B cell (primary cell): ENCODE data around the gene CD207. TPM values are rescaled to one million over a fixed set of nuclear protein-coding genes. Genes with fewer than 3 reads are reported as not detected.

Experiments
- ATAC-seq: fragments of 200-7000 bp; cut with Tn5 transposase; one replicate; pipeline ENCODE4 v1.10.0; 2021; ENCODE audit warnings: low read depth, mild to moderate bottlenecking, moderate number of reproducible peaks, moderate library complexity
- CTCF ChIA-PET: fragments of 350-600 bp; sonication (Branson Sonifier 250); formaldehyde crosslinking; loops from one replicate; lab custom pipeline; 2021; ENCODE audit warnings: antibody characterized with exemption, inconsistent platforms; lab: Charles Lee
- POLR2A ChIA-PET: fragments of 350-600 bp; sonication (Branson Sonifier 250); formaldehyde crosslinking; loops from one replicate; lab custom pipeline; 2021; ENCODE audit warnings: antibody characterized with exemption; lab: Charles Lee
- DNase-seq: peaks from one replicate; pipeline ENCODE4 v3.0.0; 2013
- H2AFZ ChIP-seq: 2 replicates; pipeline ENCODE4 v1.6.1; 2012; ENCODE audit warnings: mild to moderate bottlenecking, low read depth, low read length; ENCODE audit not compliant: insufficient read depth, poor library complexity, severe bottlenecking
- H3K27ac ChIP-seq, 2 donors: 1 replicate in 1 of 2; 2 replicates in 1 of 2; pipeline ENCODE4 v1.5.1; 2012 to 2013; ENCODE audit warnings: low read length in 2 of 2, mild to moderate bottlenecking in 2 of 2, moderate library complexity in 1 of 2
- H3K27me3 ChIP-seq, 4 experiments: fragments of 200-600 bp in 1 of 4; sonication (generic) in 1 of 4; replicated peaks in 1 of 4; 1 replicate in 2 of 4; 2 replicates in 2 of 4; pipeline versions ENCODE4 v1.6.1 to v1.7.0; 2013 to 2016; ENCODE audit warnings: low read length in 3 of 4, mild to moderate bottlenecking in 2 of 4, mixed read lengths in 1 of 4, moderate library complexity in 1 of 4; ENCODE audit not compliant: insufficient read depth in 4 of 4, control insufficient read depth in 3 of 4; ENCODE audit errors: control extremely low read depth in 1 of 4
- H3K36me3 ChIP-seq, 2 experiments: replicated peaks in 1 of 2; 1 replicate in 1 of 2; 2 replicates in 1 of 2; pipeline versions ENCODE4 v1.6.1 to v1.7.1; 2013; ENCODE audit warnings: low read length in 1 of 2; ENCODE audit not compliant: insufficient read depth in 2 of 2, control insufficient read depth in 1 of 2; ENCODE audit errors: control extremely low read depth in 1 of 2, extremely low read depth in 1 of 2
- H3K4me1 ChIP-seq, 2 donors: fragments of 200-600 bp in 1 of 2; sonication (generic) in 1 of 2; 1 replicate in 1 of 2; 2 replicates in 1 of 2; pipeline versions ENCODE4 v1.5.1 to v1.6.1; 2013 to 2017; ENCODE audit warnings: low read length in 2 of 2; ENCODE audit not compliant: control insufficient read depth in 2 of 2, insufficient read depth in 2 of 2
- H3K4me2 ChIP-seq: replicated peaks from 2 replicates; pipeline ENCODE3; 2012; ENCODE audit warnings: mild to moderate bottlenecking, low read depth, low read length; ENCODE audit not compliant: poor library complexity, severe bottlenecking
- H3K4me3 ChIP-seq, 5 experiments: fragments of 200-600 bp in 1 of 5; sonication (generic) in 1 of 5; 1 replicate in 3 of 5; 2 replicates in 2 of 5; pipeline versions ENCODE4 v1.5.1 to v1.7.0; 2011 to 2016; ENCODE audit warnings: low read length in 4 of 5, mild to moderate bottlenecking in 4 of 5, low read depth in 2 of 5, control low read depth in 1 of 5, moderate library complexity in 1 of 5; ENCODE audit not compliant: insufficient read depth in 1 of 5; ENCODE audit errors: control extremely low read depth in 1 of 5, extremely low read depth in 1 of 5
- H3K79me2 ChIP-seq: fragments of 200-600 bp; sonication (generic); one replicate; pipeline ENCODE4 v1.6.0; 2016; ENCODE audit warnings: low read length; ENCODE audit not compliant: control insufficient read depth, insufficient read depth
- H3K9ac ChIP-seq: fragments of 200-600 bp; sonication (generic); 2 replicates; pipeline ENCODE4 v1.6.1; 2017; ENCODE audit warnings: mild to moderate bottlenecking, low read length, moderate library complexity
- H3K9me3 ChIP-seq, 3 donors: one replicate each; pipeline versions ENCODE4 v1.6.1 to v1.7.1; 2013; ENCODE audit warnings: low read length in 2 of 3; ENCODE audit not compliant: control insufficient read depth in 2 of 3, insufficient read depth in 1 of 3; ENCODE audit errors: control extremely low read depth in 1 of 3
- H4K20me1 ChIP-seq: 2 replicates; pipeline ENCODE4 v1.6.0; 2012; ENCODE audit warnings: mild to moderate bottlenecking, low read length; ENCODE audit not compliant: insufficient read depth, control insufficient read depth, poor library complexity, severe bottlenecking
- H3K27ac Mint-ChIP-seq: one replicate; pipeline ENCODE4 v1.8.0; 2021; ENCODE audit warnings: mixed read lengths
- H3K27me3 Mint-ChIP-seq: one replicate; pipeline ENCODE4 v1.8.0; 2021; ENCODE audit warnings: mixed read lengths
- H3K4me1 Mint-ChIP-seq: one replicate; pipeline ENCODE4 v1.8.0; 2021; ENCODE audit warnings: mixed read lengths
- H3K4me3 Mint-ChIP-seq: one replicate; pipeline ENCODE4 v1.8.0; 2021; ENCODE audit warnings: mixed read lengths
- H3K9me3 Mint-ChIP-seq: one replicate; pipeline ENCODE4 v1.8.0; 2022; ENCODE audit warnings: mixed read lengths; ENCODE audit not compliant: insufficient read depth
- CTCF ChIP-seq: fragments of 200-600 bp; IDR thresholded peaks from one replicate; pipeline ENCODE4 v1.8.0; 2022; ENCODE audit warnings: antibody characterized with exemption, mild to moderate bottlenecking
- EZH2 ChIP-seq: IDR thresholded peaks from 2 replicates; pipeline ENCODE4 v1.6.1; 2012; ENCODE audit warnings: borderline replicate concordance, low read depth, mild to moderate bottlenecking, moderate library complexity, low read length; ENCODE audit not compliant: insufficient read depth, poor library complexity, severe bottlenecking
- WGBS: methylation state at CpG from one replicate; pipeline ENCODE4 v1.1.5; 2013; ENCODE audit warnings: missing lambda C conversion rate; ENCODE audit not compliant: insufficient coverage; 5-methylcytosine and 5-hydroxymethylcytosine counted together
- intact Hi-C: fragments of 100-400 bp; cut with micrococcal nuclease; formaldehyde crosslinking; loops from one replicate; pipeline ENCODE4 v1.10.0; 2022
- polyA plus RNA-seq: library from polyadenylated mRNA; depleted of rRNA; stranded (reverse); fragments of >200 nt; gene quantifications from 2 replicates; pipeline ENCODE4 v1.2.3, GENCODE V29; 2012
- total RNA-seq, 2 donors: library from RNA; stranded (reverse); fragments of 120-200 nt in 1 of 2; gene quantifications; 1 replicate in 1 of 2; 2 replicates in 1 of 2; pipeline versions ENCODE4 v1.2.3 to v1.2.4, GENCODE V29; 2013 to 2022

Gene CD207
- total and polyA plus RNA-seq, 2 donors (not counting 1 experiment from before 2014, with no cell fraction given): not detected

GRCh38 chr2:70828115-70828514, 7.5 kb downstream of the CD207 start:
- H3K79me2 ChIP-seq: no peaks in the 10 kb centered on the region
- H3K4me3 ChIP-seq: no peak overlapping the region
- H3K27ac ChIP-seq: no peak overlapping the region
- Mint-ChIP-seq H3K4me3 (no peak overlapping the region), H3K27me3 (peaks cover 36% of the 10 kb centered on the region), H3K27ac (no peak overlapping the region), H3K4me1 (no peaks in the 10 kb centered on the region), H3K9me3 (no peaks in the 10 kb centered on the region)
- TF ChIP-seq CTCF (no peak), EZH2 (no peak)
- H3K36me3 ChIP-seq: no peaks in the 10 kb centered on the region
- intact Hi-C loops: no loop called here
- ChIA-PET POLR2A (no interaction called here), CTCF (no interaction called here)
- no peak overlapping the region for H3K4me2 ChIP-seq
- H2AFZ ChIP-seq: no peak overlapping the region
- no peaks in the 10 kb centered on the region for H3K4me1 ChIP-seq
- no peaks in the 10 kb centered on the region for H4K20me1 ChIP-seq
- no peaks in the 10 kb centered on the region for H3K27me3 ChIP-seq
- DNase-seq: no peak
- H3K9ac ChIP-seq: no peak overlapping the region
- no peaks in the 10 kb centered on the region for H3K9me3 ChIP-seq
- ATAC-seq: no peak
- 65% methylated on average over 4 of the region's 5 CpGs for WGBS

- ChIA-PET POLR2A (no interaction called here), CTCF (no interaction called here)
- DNase-seq (no peak), ATAC-seq (no peak)
- Histone ChIP-seq H4K20me1 (no peaks in the 10 kb centered on the region), H3K9ac (no peak overlapping the region), H3K79me2 (no peaks in the 10 kb centered on the region), H3K4me3 (no peak overlapping the region), H2AFZ (no peak overlapping the region), H3K9me3 (no peaks in the 10 kb centered on the region), H3K4me1 (no peaks in the 10 kb centered on the region), H3K27me3 (no peaks in the 10 kb centered on the region), H3K4me2 (no peak overlapping the region), H3K36me3 (no peaks in the 10 kb centered on the region), H3K27ac (no peak overlapping the region)
- Mint-ChIP-seq H3K27ac (no peak overlapping the region), H3K9me3 (no peaks in the 10 kb centered on the region), H3K4me3 (no peak overlapping the region), H3K4me1 (no peaks in the 10 kb centered on the region), H3K27me3 (peaks cover 36% of the 10 kb centered on the region)
- TF ChIP-seq EZH2: no peak
- no peak for TF ChIP-seq CTCF
- intact Hi-C loops: no loop called here
- 100% methylated on average over 1 of the region's 5 CpGs for WGBS
Measured at GRCh38 chr2:70827388-70827787, 8.2 kb downstream of the CD207 start.
